Measurements from ENCODE around the gene HSFX3.
"Not testable (repeated sequence)": the region's sequence is repeated elsewhere in the genome, so short reads cannot be mapped to it uniquely, and the experiment has no call there.

Gene HSFX3

DNA sequence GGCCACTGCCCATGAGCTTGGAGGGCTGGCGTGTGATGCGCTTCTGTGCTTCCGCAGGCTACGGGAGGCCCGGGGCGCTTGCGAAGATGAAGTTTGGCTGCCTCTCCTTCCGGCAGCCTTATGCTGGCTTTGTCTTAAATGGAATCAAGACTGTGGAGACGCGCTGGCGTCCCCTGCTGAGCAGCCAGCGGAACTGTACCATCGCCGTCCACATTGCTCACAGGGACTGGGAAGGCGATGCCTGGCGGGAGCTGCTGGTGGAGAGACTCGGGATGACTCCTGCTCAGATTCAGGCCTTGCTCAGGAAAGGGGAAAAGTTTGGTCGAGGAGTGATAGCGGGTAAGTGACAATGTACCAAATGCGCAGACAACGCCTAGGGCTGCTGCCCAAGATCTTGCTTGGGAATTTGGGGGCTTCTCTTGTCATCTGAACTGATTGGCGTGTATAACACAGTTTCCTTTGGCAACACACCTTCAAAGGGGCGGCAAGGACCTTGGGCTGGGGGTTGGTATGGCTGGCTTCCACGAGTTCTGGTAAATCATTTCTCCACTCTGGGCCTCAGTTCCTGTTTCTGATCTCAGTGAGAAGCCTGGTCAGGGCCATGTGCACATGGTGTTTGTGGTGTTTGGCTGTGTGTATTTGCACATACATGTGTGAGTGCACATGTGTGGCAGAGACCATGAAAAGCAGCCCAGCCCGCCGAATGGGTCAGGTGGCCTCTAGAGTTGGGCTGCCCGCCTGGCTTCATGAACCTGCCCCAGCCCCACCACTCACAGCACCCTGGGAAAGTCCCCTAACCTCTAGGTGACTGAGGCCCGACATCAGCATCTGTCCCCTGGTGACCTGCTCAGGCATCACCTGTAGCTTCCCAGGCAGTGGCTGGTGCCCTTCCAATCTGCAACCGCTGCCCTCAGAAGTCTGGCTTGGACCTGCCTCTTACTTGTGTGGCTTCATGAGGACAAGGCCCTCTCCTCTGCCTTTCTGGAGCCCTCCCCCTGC, 3.9 kb downstream of the HSFX3 start:
- DNase-seq (ENCODE audit: low read depth) = not testable (repeated sequence)

DNA sequence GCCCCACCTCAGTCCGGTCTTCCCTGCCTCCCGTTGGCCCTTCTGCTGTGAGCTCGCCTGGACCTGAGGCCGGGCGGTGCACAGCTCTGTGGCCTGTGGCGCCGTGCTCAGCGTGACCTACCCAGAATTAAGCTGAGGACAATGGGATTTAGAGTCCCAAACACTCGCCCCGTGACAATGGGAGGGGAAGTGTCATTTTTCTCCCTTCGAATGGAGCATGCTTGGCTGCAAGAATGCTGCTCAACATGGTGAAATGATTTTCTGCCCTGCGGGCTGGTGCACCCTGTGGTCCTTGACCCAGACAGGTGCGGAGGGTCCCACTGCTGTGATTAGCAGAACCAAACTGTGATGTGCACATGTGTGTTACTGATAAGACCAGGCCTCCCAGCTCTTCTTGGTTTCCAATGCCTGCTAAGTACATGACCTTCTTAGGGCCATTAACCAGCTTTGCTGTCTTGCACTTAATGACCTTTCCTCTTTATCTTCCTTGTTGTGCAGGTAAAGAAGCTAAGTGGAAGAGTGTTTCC, 8.1 kb downstream of the HSFX3 start:
- DNase-seq (ENCODE audit: low read depth) = no peak

DNA sequence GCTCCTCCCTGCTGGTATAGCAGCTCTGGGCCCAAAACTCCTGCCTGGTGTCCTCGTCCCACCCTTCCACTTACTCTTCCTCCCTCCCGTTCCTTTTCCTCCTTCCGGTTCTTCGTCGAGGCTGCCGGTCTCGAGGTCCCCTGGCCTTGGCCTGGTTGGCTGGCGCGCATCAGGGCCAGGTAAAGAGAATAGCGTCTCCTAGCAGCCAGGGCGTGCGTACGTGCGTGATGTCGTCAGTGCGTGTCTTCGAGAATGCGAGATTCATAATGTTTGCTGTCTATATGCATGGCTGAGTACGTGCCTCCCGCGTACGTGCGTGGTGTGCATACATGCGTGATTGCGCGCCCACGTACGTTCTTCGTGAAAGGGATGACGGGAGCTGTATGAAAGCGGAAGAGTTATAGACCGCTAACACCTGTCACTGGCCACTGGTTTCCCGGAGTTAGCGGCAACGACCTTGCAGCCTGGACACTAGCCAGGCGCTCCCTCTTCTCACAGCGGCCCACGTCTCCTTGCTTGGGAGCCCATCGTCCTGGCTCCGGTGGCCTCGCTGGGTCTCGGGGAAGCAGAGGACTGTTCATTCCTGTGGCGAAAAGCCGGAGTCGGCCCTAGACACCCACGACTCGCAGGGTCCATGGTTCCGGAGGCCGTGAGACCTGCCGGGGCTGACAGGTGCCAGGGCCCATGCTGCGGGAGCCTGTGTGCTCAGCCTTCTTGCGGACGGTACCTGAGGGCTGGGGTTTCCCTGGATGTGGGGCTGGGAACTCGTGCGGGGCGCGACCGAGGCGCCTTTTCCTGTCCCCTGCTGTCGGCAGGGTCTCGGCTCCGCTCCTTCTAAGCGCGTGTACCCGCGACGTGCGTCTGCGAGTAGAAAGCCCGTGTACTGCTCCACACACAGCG, 8.9 kb downstream of the HSFX3 start, which contains the start of gene EOLA1:
TSS of gene EOLA1 (plus strand) at position 392 of the 900 bp plus-strand sequence. CDS start 4,619 bp downstream, outside the sequence.
- peak; percentile 93 for DNase-seq (ENCODE audit: low read depth)

DNA sequence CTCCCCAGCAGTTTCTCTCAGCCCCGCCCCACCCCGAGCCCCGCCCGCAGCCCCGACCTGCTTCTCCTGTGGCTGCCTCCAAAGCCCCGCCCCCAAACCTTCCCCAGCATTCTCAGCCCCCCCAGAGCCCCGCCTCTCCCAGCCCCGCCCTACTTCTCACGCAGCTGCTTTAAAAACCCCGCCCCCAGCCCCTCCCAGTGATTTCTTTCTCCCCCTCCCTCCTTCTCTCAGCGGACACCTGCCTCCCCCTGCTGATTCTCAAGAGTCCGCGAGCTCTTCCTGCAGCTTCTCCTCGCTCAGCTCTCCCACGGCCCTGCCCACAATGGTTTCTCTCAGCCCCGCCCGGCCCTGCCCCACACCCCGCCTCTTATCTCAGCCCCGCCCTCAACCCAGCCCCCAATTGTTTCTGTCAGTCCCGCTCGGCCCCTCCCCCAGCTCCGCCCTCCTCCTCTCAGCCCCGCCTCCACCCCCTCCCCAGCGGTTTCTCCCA, 9.5 kb downstream of the HSFX3 start:
- peak; percentile 83 for DNase-seq (ENCODE audit: low read depth)

DNA sequence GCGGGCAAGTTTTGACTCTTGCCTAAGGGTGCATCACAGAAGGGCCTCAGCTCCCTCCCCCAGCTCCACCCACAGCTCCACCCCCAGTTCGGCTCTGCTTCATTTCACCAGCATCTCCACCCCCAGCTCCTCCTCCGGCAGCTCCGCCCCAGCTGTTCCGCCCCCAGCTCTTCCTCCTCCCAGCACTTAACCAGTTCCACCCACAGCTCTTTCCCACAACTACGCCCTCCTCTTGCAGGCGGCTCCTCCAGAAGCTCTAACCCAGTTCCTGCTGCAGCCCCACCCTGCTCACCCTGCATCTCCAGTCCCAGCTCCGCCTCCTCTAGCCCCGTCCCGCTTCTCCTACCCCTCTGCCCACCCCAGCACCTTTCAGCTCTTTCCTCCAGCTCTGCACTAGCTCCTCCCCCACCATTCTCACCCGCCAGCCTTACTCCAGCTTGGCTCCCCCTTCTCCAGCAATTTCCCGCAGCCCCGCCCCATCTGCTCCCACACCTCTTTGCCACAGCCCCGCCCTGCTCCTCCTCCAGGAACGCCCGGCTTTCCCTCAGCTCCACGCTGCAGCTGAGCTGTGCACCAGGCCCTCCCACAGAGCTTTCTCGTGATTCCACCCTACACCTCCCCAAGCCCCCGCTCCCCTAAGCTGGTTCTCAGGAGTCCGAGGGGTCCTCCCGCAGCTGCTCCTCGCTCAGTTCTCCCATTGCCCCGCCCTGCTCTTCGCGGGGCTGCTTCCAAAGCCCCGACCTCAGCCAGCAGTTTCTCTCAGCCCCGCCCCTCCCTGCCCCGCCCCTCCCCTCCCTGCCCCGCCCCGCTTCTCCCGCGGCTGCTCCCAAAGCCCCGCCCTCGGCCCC, 10.2 kb downstream of the HSFX3 start:
- DNase-seq (ENCODE audit: low read depth) = peak; percentile 90

GRCh38 chrX:149537474-149537873, 12.2 kb downstream of the HSFX3 start:
- DNase-seq (ENCODE audit: low read depth) = not testable (repeated sequence)

GRCh38 chrX:149534926-149535602, 14.7 kb downstream of the HSFX3 start:
- not testable (repeated sequence) for DNase-seq (ENCODE audit: low read depth)

DNA sequence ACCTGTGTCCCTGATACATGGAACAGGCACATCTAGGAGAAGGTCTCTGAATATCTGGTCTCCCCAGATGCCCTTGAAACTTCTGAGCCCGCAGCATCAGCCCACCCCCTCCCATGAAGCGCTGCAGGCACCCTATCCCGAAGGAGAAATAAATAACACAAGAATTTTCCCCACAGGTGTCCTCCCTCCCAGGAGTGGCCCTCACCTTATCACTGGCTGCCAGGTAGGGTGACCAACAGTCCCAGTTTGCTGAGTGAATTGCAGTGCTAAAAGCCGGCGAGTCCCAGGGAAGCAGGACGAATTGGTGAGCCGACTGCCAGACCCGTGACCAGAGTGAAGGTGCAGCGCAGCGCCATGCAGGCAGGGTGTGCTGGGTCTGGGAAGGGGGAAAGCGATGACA, 15.7 kb downstream of the HSFX3 start:
- not testable (repeated sequence) for DNase-seq (ENCODE audit: low read depth)

DNA sequence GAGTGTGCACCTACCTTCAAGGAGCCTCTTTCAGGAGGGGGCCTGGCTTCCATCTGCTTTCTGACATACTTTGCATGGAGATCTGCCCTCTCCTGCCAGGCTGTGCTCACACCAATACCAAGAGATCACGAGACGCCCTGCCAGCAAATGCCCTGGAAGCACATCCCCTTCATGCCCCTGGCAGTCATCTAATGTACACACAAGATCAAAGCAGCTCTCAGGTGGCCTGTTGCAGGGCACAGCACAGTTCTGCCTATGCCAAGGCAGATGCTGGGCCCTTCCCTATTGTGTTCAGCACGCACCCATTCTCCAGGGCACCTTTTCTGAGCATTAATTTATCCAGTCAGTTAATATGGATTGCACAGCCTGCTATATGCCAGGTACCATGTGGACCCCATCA, 16.9 kb downstream of the HSFX3 start:
- not testable (repeated sequence) for DNase-seq (ENCODE audit: low read depth)

- DNase-seq (ENCODE audit: low read depth) = no peak
These were observed 18.1 kb downstream of the HSFX3 start for GRCh38 chrX:149531599-149531998.

- no peak for DNase-seq (ENCODE audit: low read depth)
These were observed 21.3 kb downstream of the HSFX3 start for GRCh38 chrX:149528381-149528780.

GRCh38 chrX:149527705-149528104, 22.0 kb downstream of the HSFX3 start:
- no peak for DNase-seq (ENCODE audit: low read depth)

DNA sequence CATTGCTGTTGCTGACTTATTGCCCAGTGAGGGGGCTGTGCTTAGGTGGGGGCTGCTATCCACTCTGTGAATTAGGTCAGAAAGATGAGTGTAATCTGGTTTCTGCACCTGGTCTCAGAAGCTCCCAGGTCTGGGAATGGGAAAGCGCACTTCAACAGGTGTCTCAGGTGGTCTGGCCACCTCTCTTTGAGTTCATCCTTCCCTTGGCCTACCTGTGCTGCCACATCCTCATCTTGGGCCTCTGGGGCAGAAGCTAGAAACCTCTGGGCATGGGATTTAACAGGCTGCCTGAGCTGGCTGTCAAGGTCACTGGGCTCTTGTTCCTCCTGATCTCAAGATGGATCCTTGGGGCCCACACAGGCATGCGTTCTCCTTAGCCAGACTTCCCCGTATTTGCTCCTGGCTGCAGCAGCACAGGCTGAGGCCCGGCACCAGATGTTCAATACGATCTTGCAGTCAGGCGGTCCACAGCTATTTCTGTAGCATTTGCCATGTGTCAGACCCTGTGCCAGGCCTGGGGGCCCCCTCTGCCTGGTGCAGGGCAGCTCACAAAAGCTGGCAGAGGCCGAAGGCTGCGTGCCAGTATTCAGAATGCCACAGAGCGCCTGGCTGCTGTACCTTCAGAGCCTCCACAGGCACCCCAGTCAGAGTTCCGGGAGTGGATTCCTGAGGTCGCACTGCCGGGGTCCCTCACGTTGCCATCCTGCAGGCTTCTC, 23.2 kb downstream of the HSFX3 start:
- not testable (repeated sequence) for DNase-seq (ENCODE audit: low read depth)

GRCh38 chrX:149525903-149526302, 23.8 kb downstream of the HSFX3 start:
- not testable (repeated sequence) for DNase-seq (ENCODE audit: low read depth)

GRCh38 chrX:149525389-149525788, 24.3 kb downstream of the HSFX3 start:
- DNase-seq (ENCODE audit: low read depth) = peak; percentile 45

DNA sequence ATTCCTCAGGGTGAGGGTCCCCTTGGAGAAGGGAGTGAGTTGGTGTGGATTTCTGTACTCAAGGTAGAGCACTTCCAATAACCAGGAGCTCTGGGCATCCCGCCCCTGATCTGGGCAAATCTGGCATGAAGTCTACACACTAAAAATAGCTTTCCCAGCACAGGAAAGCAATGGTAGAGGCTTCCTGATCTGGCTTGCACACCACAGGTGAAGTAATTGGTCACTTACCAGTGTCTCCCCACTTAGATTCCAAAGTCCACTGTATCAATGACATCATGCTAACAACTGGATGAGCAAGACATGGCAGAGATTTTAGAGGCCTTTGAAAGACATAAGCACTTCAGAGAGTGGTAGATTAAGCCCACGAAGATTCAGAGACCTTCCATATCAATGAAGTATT, 26.8 kb downstream of the HSFX3 start:
- no peak for DNase-seq (ENCODE audit: low read depth)

DNA sequence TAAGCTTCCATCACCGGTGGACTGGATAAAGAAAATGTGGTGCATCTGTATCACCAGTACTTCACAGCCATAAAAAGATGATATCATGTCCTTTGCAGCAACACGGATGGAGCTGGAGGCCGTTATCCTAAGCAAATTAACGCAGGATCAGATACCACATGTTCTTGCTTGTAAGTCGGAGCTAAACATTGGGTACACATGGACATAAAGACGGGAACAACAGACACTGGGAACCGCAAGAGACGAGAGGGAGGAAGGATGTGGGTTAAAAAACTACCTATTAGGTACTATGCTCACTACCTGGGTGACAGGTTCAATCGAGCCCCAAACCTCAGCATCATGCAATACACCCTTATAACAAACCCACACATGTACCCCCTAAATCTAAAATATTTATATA, 28.3 kb downstream of the HSFX3 start:
- DNase-seq (ENCODE audit: low read depth) = no peak

DNA sequence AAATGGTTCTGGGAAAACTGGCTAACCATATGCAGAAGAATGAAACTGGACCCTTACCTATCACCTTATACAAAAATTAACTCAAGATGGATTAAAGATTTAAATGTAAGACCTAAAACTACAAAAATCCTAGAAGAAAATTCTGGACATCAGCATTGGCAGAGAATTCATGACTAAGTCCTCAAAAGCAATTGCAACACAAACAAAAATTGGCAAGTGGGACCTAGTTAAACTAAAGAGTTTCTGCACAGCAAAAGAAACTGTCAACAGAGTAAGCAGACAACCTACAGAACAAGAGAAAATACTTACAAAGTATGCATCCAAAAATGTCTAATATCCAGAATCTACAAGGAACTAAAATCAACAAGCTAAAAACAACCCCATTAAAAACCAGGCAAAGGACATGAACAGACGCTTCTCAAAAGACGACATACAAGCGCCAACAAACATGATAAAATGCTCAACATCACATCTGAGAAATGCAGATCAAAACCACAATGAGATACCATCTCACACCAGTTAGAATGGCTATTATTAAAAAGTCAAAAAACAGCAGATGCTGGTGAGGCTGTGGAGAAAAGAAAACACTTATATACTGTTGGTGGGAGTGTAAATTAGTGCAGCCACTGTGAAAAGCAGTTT, 29.0 kb downstream of the HSFX3 start:
- not testable (repeated sequence) for DNase-seq (ENCODE audit: low read depth)

GRCh38 chrX:149518236-149518635, 31.5 kb downstream of the HSFX3 start:
- no peak for DNase-seq (ENCODE audit: low read depth)

Data from fibroblast of the conjunctiva (primary cell).